ENCODE data around the gene UBE2D1.

The UBE2D1 gene

GRCh38 chr10:58341947-58342346, 7.1 kb downstream of the UBE2D1 start:
- no peak for DNase-seq

- no peak for DNase-seq
Observed at GRCh38 chr10:58347967-58348366, 13.2 kb downstream of the UBE2D1 start.

GRCh38 chr10:58348571-58349033, 13.8 kb downstream of the UBE2D1 start:
- no peak for DNase-seq

GRCh38 chr10:58350023-58350422, 15.2 kb downstream of the UBE2D1 start:
- DNase-seq = no peak

GRCh38 chr10:58350619-58351323, 16.0 kb downstream of the UBE2D1 start:
- DNase-seq = no peak

- DNase-seq = no peak
Observed at GRCh38 chr10:58351616-58352578, 17.1 kb downstream of the UBE2D1 start.

GRCh38 chr10:58352956-58353610, 18.3 kb downstream of the UBE2D1 start:
- DNase-seq = no peak

GRCh38 chr10:58356756-58357155, 21.9 kb downstream of the UBE2D1 start:
- no peak for DNase-seq

- DNase-seq = no peak
Observed at GRCh38 chr10:58358314-58358933, 23.6 kb downstream of the UBE2D1 start.

- DNase-seq = no peak
Observed at GRCh38 chr10:58358947-58359346, 24.1 kb downstream of the UBE2D1 start.

- no peak for DNase-seq
Observed at GRCh38 chr10:58359541-58359940, 24.7 kb downstream of the UBE2D1 start.

GRCh38 chr10:58360412-58361004, 25.7 kb downstream of the UBE2D1 start:
- DNase-seq = no peak

- no peak for DNase-seq
Observed at GRCh38 chr10:58361353-58361752, 26.5 kb downstream of the UBE2D1 start.

- no peak for DNase-seq
Observed at GRCh38 chr10:58362027-58362789, 27.4 kb downstream of the UBE2D1 start.

- no peak for DNase-seq
Observed at GRCh38 chr10:58367069-58367468, 32.3 kb downstream of the UBE2D1 start.

- no peak for DNase-seq
Observed at GRCh38 chr10:58371473-58371872, 36.7 kb downstream of the UBE2D1 start.

GRCh38 chr10:58372607-58373441, 38.0 kb downstream of the UBE2D1 start:
- DNase-seq = no peak

- DNase-seq = no peak
Observed at GRCh38 chr10:58373442-58373827, 38.6 kb downstream of the UBE2D1 start.

GRCh38 chr10:58382489-58382995, 47.7 kb downstream of the UBE2D1 start:
- DNase-seq = no peak

GRCh38 chr10:58384095-58384494, 49.3 kb downstream of the UBE2D1 start:
- peak; percentile 48 for DNase-seq
